B cell (primary cell): ENCODE data around the gene ERI3. TPM values are rescaled to one million over a fixed set of nuclear protein-coding genes. Genes with fewer than 3 reads are reported as not detected.

Experiments
- ATAC-seq: fragments of 200-7000 bp; cut with Tn5 transposase; one replicate; pipeline ENCODE4 v1.10.0; 2021; ENCODE audit warnings: low read depth, mild to moderate bottlenecking, moderate number of reproducible peaks, moderate library complexity
- CTCF ChIA-PET: fragments of 350-600 bp; sonication (Branson Sonifier 250); formaldehyde crosslinking; loops from one replicate; lab custom pipeline; 2021; ENCODE audit warnings: antibody characterized with exemption, inconsistent platforms; lab: Charles Lee
- POLR2A ChIA-PET: fragments of 350-600 bp; sonication (Branson Sonifier 250); formaldehyde crosslinking; loops from one replicate; lab custom pipeline; 2021; ENCODE audit warnings: antibody characterized with exemption; lab: Charles Lee
- DNase-seq: peaks from one replicate; pipeline ENCODE4 v3.0.0; 2013
- H2AFZ ChIP-seq: 2 replicates; pipeline ENCODE4 v1.6.1; 2012; ENCODE audit warnings: mild to moderate bottlenecking, low read depth, low read length; ENCODE audit not compliant: insufficient read depth, poor library complexity, severe bottlenecking
- H3K27ac ChIP-seq, 2 donors: 1 replicate in 1 of 2; 2 replicates in 1 of 2; pipeline ENCODE4 v1.5.1; 2012 to 2013; ENCODE audit warnings: low read length in 2 of 2, mild to moderate bottlenecking in 2 of 2, moderate library complexity in 1 of 2
- H3K27me3 ChIP-seq, 4 experiments: fragments of 200-600 bp in 1 of 4; sonication (generic) in 1 of 4; replicated peaks in 1 of 4; 1 replicate in 2 of 4; 2 replicates in 2 of 4; pipeline versions ENCODE4 v1.6.1 to v1.7.0; 2013 to 2016; ENCODE audit warnings: low read length in 3 of 4, mild to moderate bottlenecking in 2 of 4, mixed read lengths in 1 of 4, moderate library complexity in 1 of 4; ENCODE audit not compliant: insufficient read depth in 4 of 4, control insufficient read depth in 3 of 4; ENCODE audit errors: control extremely low read depth in 1 of 4
- H3K36me3 ChIP-seq, 2 experiments: replicated peaks in 1 of 2; 1 replicate in 1 of 2; 2 replicates in 1 of 2; pipeline versions ENCODE4 v1.6.1 to v1.7.1; 2013; ENCODE audit warnings: low read length in 1 of 2; ENCODE audit not compliant: insufficient read depth in 2 of 2, control insufficient read depth in 1 of 2; ENCODE audit errors: control extremely low read depth in 1 of 2, extremely low read depth in 1 of 2
- H3K4me1 ChIP-seq, 2 donors: fragments of 200-600 bp in 1 of 2; sonication (generic) in 1 of 2; 1 replicate in 1 of 2; 2 replicates in 1 of 2; pipeline versions ENCODE4 v1.5.1 to v1.6.1; 2013 to 2017; ENCODE audit warnings: low read length in 2 of 2; ENCODE audit not compliant: control insufficient read depth in 2 of 2, insufficient read depth in 2 of 2
- H3K4me2 ChIP-seq: replicated peaks from 2 replicates; pipeline ENCODE3; 2012; ENCODE audit warnings: mild to moderate bottlenecking, low read depth, low read length; ENCODE audit not compliant: poor library complexity, severe bottlenecking
- H3K4me3 ChIP-seq, 5 experiments: fragments of 200-600 bp in 1 of 5; sonication (generic) in 1 of 5; 1 replicate in 3 of 5; 2 replicates in 2 of 5; pipeline versions ENCODE4 v1.5.1 to v1.7.0; 2011 to 2016; ENCODE audit warnings: low read length in 4 of 5, mild to moderate bottlenecking in 4 of 5, low read depth in 2 of 5, control low read depth in 1 of 5, moderate library complexity in 1 of 5; ENCODE audit not compliant: insufficient read depth in 1 of 5; ENCODE audit errors: control extremely low read depth in 1 of 5, extremely low read depth in 1 of 5
- H3K79me2 ChIP-seq: fragments of 200-600 bp; sonication (generic); one replicate; pipeline ENCODE4 v1.6.0; 2016; ENCODE audit warnings: low read length; ENCODE audit not compliant: control insufficient read depth, insufficient read depth
- H3K9ac ChIP-seq: fragments of 200-600 bp; sonication (generic); 2 replicates; pipeline ENCODE4 v1.6.1; 2017; ENCODE audit warnings: mild to moderate bottlenecking, low read length, moderate library complexity
- H3K9me3 ChIP-seq, 3 donors: one replicate each; pipeline versions ENCODE4 v1.6.1 to v1.7.1; 2013; ENCODE audit warnings: low read length in 2 of 3; ENCODE audit not compliant: control insufficient read depth in 2 of 3, insufficient read depth in 1 of 3; ENCODE audit errors: control extremely low read depth in 1 of 3
- H4K20me1 ChIP-seq: 2 replicates; pipeline ENCODE4 v1.6.0; 2012; ENCODE audit warnings: mild to moderate bottlenecking, low read length; ENCODE audit not compliant: insufficient read depth, control insufficient read depth, poor library complexity, severe bottlenecking
- H3K27ac Mint-ChIP-seq: one replicate; pipeline ENCODE4 v1.8.0; 2021; ENCODE audit warnings: mixed read lengths
- H3K27me3 Mint-ChIP-seq: one replicate; pipeline ENCODE4 v1.8.0; 2021; ENCODE audit warnings: mixed read lengths
- H3K4me1 Mint-ChIP-seq: one replicate; pipeline ENCODE4 v1.8.0; 2021; ENCODE audit warnings: mixed read lengths
- H3K4me3 Mint-ChIP-seq: one replicate; pipeline ENCODE4 v1.8.0; 2021; ENCODE audit warnings: mixed read lengths
- H3K9me3 Mint-ChIP-seq: one replicate; pipeline ENCODE4 v1.8.0; 2022; ENCODE audit warnings: mixed read lengths; ENCODE audit not compliant: insufficient read depth
- EZH2 ChIP-seq: IDR thresholded peaks from 2 replicates; pipeline ENCODE4 v1.6.1; 2012; ENCODE audit warnings: borderline replicate concordance, low read depth, mild to moderate bottlenecking, moderate library complexity, low read length; ENCODE audit not compliant: insufficient read depth, poor library complexity, severe bottlenecking
- WGBS: methylation state at CpG from one replicate; pipeline ENCODE4 v1.1.5; 2013; ENCODE audit warnings: missing lambda C conversion rate; ENCODE audit not compliant: insufficient coverage; 5-methylcytosine and 5-hydroxymethylcytosine counted together
- intact Hi-C: fragments of 100-400 bp; cut with micrococcal nuclease; formaldehyde crosslinking; loops from one replicate; pipeline ENCODE4 v1.10.0; 2022
- polyA plus RNA-seq: library from polyadenylated mRNA; depleted of rRNA; stranded (reverse); fragments of >200 nt; gene quantifications from 2 replicates; pipeline ENCODE4 v1.2.3, GENCODE V29; 2012
- total RNA-seq, 2 donors: library from RNA; stranded (reverse); fragments of 120-200 nt in 1 of 2; gene quantifications; 1 replicate in 1 of 2; 2 replicates in 1 of 2; pipeline versions ENCODE4 v1.2.3 to v1.2.4, GENCODE V29; 2013 to 2022
- TF ChIP-seq, protein P1 (sequence below): fragments of 200-600 bp; IDR thresholded peaks from one replicate; pipeline ENCODE4 v1.8.0; 2022; ENCODE audit warnings: antibody characterized with exemption, mild to moderate bottlenecking

ERI3 gene
- total and polyA plus RNA-seq, 2 donors (not counting 1 experiment from before 2014, with no cell fraction given): 37.5 to 53.9 TPM

DNA sequence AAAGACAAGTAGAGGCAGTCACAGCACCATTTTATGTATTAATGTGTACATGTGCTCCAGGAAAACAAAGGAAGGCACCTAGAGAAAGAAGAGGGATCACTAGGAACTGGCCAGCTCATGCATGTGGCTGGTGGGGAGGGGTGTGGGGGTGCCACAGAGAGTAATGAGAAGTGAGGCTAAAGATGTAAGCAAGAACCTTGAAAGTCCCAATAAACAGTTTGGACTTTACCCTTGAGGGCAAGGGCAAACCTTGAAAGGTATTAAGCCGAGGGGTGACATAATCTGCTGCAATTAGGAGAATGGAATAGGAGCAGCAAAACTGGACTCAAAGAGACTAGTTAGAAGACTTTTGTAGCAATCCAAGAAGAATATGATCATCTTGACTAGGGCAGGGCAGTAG is 51.5 kb downstream of the ERI3 start:
- ChIA-PET CTCF (no interaction called here), POLR2A (no interaction called here)
- no peak overlapping the region for H3K4me3 ChIP-seq
- no peak overlapping the region for H2AFZ ChIP-seq
- H3K9ac ChIP-seq: no peak overlapping the region
- H3K79me2 ChIP-seq: no peaks in the 10 kb centered on the region
- H3K4me1 Mint-ChIP-seq: no peaks in the 10 kb centered on the region
- no peaks in the 10 kb centered on the region for H3K9me3 ChIP-seq
- no peak for TF ChIP-seq EZH2
- TF ChIP-seq, protein P1, sequence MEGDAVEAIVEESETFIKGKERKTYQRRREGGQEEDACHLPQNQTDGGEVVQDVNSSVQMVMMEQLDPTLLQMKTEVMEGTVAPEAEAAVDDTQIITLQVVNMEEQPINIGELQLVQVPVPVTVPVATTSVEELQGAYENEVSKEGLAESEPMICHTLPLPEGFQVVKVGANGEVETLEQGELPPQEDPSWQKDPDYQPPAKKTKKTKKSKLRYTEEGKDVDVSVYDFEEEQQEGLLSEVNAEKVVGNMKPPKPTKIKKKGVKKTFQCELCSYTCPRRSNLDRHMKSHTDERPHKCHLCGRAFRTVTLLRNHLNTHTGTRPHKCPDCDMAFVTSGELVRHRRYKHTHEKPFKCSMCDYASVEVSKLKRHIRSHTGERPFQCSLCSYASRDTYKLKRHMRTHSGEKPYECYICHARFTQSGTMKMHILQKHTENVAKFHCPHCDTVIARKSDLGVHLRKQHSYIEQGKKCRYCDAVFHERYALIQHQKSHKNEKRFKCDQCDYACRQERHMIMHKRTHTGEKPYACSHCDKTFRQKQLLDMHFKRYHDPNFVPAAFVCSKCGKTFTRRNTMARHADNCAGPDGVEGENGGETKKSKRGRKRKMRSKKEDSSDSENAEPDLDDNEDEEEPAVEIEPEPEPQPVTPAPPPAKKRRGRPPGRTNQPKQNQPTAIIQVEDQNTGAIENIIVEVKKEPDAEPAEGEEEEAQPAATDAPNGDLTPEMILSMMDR: no peak
- H3K4me3 Mint-ChIP-seq: no peak overlapping the region
- H3K36me3 ChIP-seq: peaks cover 0 to 52% of the 10 kb centered on the region in 2 experiments
- intact Hi-C loops: no loop called here
- H3K9me3 Mint-ChIP-seq: no peaks in the 10 kb centered on the region
- no peak overlapping the region for H3K4me2 ChIP-seq
- no peaks in the 10 kb centered on the region for H4K20me1 ChIP-seq
- H3K27ac ChIP-seq: no peak overlapping the region
- ATAC-seq: no peak
- no peaks in the 10 kb centered on the region for H3K27me3 ChIP-seq
- DNase-seq: no peak
- H3K4me1 ChIP-seq: no peaks in the 10 kb centered on the region
- H3K27ac Mint-ChIP-seq: no peak overlapping the region
- 100% methylated on average over 1 of the region's 1 CpG for WGBS
- no peaks in the 10 kb centered on the region for H3K27me3 Mint-ChIP-seq

DNA sequence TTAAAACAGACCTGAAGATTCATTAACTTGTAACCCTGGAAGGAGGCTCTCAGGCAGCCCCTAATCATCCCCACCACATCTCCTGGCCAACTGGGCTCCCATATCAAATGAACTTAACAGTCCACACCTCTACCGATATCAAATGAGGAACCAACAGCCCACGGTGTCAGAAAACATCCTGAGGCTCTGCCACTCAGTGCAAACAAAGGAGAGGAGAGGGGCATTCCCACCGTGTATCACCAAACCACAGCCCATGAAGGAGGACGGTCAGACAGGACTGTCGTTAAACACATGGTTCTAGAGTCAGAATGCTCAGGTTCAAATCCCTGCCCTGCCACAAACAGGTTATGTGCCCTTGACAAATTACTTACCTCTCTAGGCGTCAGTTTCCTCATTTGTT is 52.5 kb downstream of the ERI3 start:
- Histone ChIP-seq H3K79me2 (no peaks in the 10 kb centered on the region), H3K27me3 (no peaks in the 10 kb centered on the region), H3K27ac (no peak overlapping the region), H3K36me3 (peaks cover 0 to 49% of the 10 kb centered on the region in 2 experiments), H3K4me3 (no peak overlapping the region), H3K9me3 (no peaks in the 10 kb centered on the region), H3K4me1 (no peaks in the 10 kb centered on the region), H3K9ac (no peak overlapping the region), H2AFZ (no peak overlapping the region), H3K4me2 (no peak overlapping the region), H4K20me1 (no peaks in the 10 kb centered on the region)
- Mint-ChIP-seq H3K4me1 (no peaks in the 10 kb centered on the region), H3K4me3 (no peak overlapping the region), H3K9me3 (no peaks in the 10 kb centered on the region), H3K27me3 (no peaks in the 10 kb centered on the region), H3K27ac (no peak overlapping the region)
- TF ChIP-seq, protein P1: no peak
- no peak for TF ChIP-seq EZH2
- CTCF ChIA-PET: no interaction called here
- DNase-seq (no peak), ATAC-seq (no peak)
- POLR2A ChIA-PET: no interaction called here
- intact Hi-C loops: no loop called here
- 31% methylated on average over 2 of the region's 6 CpGs for WGBS
